IPS-18a (cell line): ENCODE data around the gene OXSR1.
"Not testable (repeated sequence)": the region's sequence is repeated elsewhere in the genome, so short reads cannot be mapped to it uniquely, and the experiment has no call there.

ENCODE experiments used
- H3K27ac ChIP-seq: one replicate; pipeline ENCODE4 v1.5.1; 2013; ENCODE audit warnings: low read length
- H3K27me3 ChIP-seq: one replicate; pipeline ENCODE4 v1.6.1; 2013; ENCODE audit warnings: mild to moderate bottlenecking, low read length; ENCODE audit not compliant: control insufficient read depth, insufficient read depth
- H3K36me3 ChIP-seq: one replicate; pipeline ENCODE4 v1.6.1; 2013; ENCODE audit warnings: low read depth, low read length; ENCODE audit not compliant: control insufficient read depth
- H3K4me1 ChIP-seq: one replicate; pipeline ENCODE4 v1.6.1; 2013; ENCODE audit warnings: low read depth, low read length; ENCODE audit not compliant: control insufficient read depth
- H3K4me3 ChIP-seq: one replicate; pipeline ENCODE4 v1.5.1; 2013; ENCODE audit warnings: low read length
- H3K9ac ChIP-seq: one replicate; pipeline ENCODE4 v1.6.1; 2013; ENCODE audit warnings: mild to moderate bottlenecking, low read length, moderate library complexity
- H3K9me3 ChIP-seq: one replicate; pipeline ENCODE4 v1.6.1; 2013; ENCODE audit warnings: low read depth, low read length; ENCODE audit not compliant: control insufficient read depth

OXSR1 gene

GRCh38 chr3:38283810-38284755 is 118.7 kb downstream of the OXSR1 start:
- no peaks in the 10 kb centered on the region for H3K4me1 ChIP-seq
- no peak overlapping the region for H3K4me3 ChIP-seq
- no peaks in the 10 kb centered on the region for H3K36me3 ChIP-seq
- H3K9me3 ChIP-seq, result no peaks in the 10 kb centered on the region
- no peak overlapping the region for H3K9ac ChIP-seq
- H3K27me3 ChIP-seq, result no peaks in the 10 kb centered on the region
- H3K27ac ChIP-seq, result no peak overlapping the region

DNA sequence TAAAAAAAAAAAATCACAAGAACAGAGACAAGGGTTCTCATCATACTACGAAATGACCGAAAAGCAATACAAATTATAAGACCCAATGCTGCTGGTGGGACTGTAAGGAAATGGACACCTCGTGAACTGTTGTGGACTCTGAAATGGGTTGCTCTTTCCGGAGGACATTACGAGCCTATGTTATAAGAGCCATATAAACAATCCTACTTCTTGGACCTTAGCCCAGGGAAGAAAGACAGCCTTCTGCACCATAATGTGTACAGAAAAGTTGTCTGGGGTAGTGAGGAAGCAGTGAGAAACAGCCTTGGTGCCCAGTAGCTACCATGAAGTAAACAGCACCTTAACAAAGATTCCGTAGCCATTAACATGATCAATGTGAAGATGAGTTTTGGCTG is 119.4 kb downstream of the OXSR1 start:
- no peaks in the 10 kb centered on the region for H3K36me3 ChIP-seq
- H3K9ac ChIP-seq, result no peak overlapping the region
- H3K4me1 ChIP-seq, result no peaks in the 10 kb centered on the region
- no peak overlapping the region for H3K4me3 ChIP-seq
- H3K9me3 ChIP-seq, result no peaks in the 10 kb centered on the region
- no peaks in the 10 kb centered on the region for H3K27me3 ChIP-seq
- H3K27ac ChIP-seq, result no peak overlapping the region

DNA sequence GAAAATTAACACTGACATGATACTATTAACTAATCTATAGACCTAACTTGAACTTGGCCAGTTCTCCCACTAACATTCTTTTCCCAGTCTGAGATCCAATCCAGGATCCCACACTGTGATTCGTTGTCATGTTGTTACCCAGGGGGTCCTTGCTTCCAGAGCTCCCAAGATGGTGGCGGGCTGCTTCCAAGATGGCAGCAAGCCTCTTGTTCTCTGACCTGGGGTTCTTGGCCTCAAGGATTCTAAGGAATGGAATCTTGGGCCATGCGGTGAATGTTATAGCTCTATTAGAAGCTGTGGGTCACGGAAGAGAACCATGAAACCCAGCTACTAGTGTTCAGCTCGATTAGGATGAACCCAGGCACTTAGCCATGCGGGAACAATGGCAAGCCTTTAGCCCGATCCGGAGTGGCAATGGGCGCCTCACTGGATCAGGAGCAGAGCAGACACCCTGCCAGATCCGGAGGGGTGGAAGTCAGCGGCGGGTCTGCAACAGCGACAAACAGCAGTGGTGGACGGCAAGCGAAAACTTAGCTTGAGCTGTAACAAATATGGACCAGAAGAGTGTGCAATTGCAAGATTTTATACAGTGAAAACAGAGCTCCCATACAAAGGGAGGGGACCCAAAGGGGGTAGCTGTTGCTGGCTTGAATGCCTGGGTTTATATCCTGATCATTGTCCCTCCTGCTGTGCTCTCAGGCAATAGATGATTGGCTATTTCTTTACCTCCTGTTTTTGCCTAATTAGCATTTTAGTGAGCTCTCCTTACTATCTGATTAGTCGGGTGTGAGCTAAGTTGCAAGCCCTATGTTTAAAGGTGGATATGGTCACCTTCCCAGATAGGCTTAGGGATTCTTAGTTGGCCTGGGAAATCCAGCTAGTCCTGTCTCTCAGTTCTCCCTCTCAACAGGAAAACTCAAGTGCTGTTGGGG is 124.2 kb downstream of the OXSR1 start:
- H3K27me3 ChIP-seq, H3K36me3 ChIP-seq, H3K27ac ChIP-seq, H3K9me3 ChIP-seq, H3K4me1 ChIP-seq, H3K9ac ChIP-seq, H3K4me3 ChIP-seq: not testable (repeated sequence)

DNA sequence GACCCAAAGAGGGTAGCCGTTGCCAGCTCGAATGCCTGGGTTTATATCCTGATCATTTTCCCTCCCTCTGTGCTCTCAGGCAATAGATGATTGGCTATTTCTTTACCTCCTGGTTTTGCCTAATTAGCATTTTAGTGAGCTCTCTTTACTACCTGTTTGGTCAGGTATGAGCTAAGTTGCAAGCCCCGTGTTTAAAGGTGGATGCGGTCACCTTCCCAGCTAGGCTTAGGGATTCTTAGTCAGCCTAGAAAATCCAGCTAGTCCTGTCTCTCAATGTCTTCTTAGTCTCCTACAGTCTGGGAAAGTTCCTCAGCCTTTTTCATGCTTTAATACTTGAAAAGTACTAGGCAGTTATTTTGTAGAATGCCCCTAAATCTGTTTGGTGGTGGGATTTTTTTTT is 131.7 kb downstream of the OXSR1 start:
- not testable (repeated sequence) for H3K4me1 ChIP-seq, H3K9ac ChIP-seq, H3K4me3 ChIP-seq, H3K27me3 ChIP-seq, H3K36me3 ChIP-seq, H3K9me3 ChIP-seq, H3K27ac ChIP-seq

- Histone ChIP-seq H3K36me3 (no peaks in the 10 kb centered on the region), H3K4me3 (no peak overlapping the region), H3K9me3 (no peaks in the 10 kb centered on the region), H3K4me1 (no peaks in the 10 kb centered on the region), H3K27ac (no peak overlapping the region), H3K9ac (no peak overlapping the region), H3K27me3 (no peaks in the 10 kb centered on the region)
Measured at GRCh38 chr3:38297537-38297936, 132.2 kb downstream of the OXSR1 start.

- H3K27me3 ChIP-seq, result no peaks in the 10 kb centered on the region
- no peaks in the 10 kb centered on the region for H3K36me3 ChIP-seq
- H3K9ac ChIP-seq, result no peak overlapping the region
- no peak overlapping the region for H3K27ac ChIP-seq
- H3K9me3 ChIP-seq, result no peaks in the 10 kb centered on the region
- H3K4me3 ChIP-seq, result no peak overlapping the region
- no peaks in the 10 kb centered on the region for H3K4me1 ChIP-seq
Measured at GRCh38 chr3:38297947-38298711, 132.8 kb downstream of the OXSR1 start.
